IMR-90 (cell line): ENCODE results near the gene SURF1. TPM values are rescaled to one million over a fixed set of nuclear protein-coding genes. Genes with fewer than 3 reads are reported as not detected.

Experiments
- ATAC-seq: fragments of 200-7000 bp; cut with Tn5 transposase; 2 replicates; pipeline ENCODE4 v1.9.1; 2020; ENCODE audit warnings: low read depth, mild to moderate bottlenecking, moderate library complexity
- BruUV-seq: library from RNA; stranded (reverse); fragments of 400-500 nt; replicated peaks from 2 replicates; lab custom pipeline; 2021; lab: Mats Ljungman, UMichigan
- CTCF ChIA-PET: fragments of 300-600 bp; formaldehyde crosslinking; extraction: SDS; loops from one replicate; lab custom pipeline; 2021; ENCODE audit warnings: antibody characterized with exemption; lab: Yijun Ruan, JAX
- POLR2A ChIA-PET: fragments of 300-600 bp; sonication (Branson Sonifier 250); formaldehyde crosslinking; loops from one replicate; lab custom pipeline; 2022; ENCODE audit warnings: antibody characterized with exemption; ENCODE audit not compliant: unreplicated experiment; lab: Charles Lee
- DNase-seq: peaks from one replicate; pipeline ENCODE4 v3.0.0; 2013
- H2AFZ ChIP-seq: replicated peaks from 2 replicates; pipeline ENCODE3; 2013; ENCODE audit warnings: low read length, mild to moderate bottlenecking; ENCODE audit not compliant: poor library complexity
- H2AK5ac ChIP-seq: 2 replicates; pipeline ENCODE4 v1.6.1; 2013; ENCODE audit warnings: low read depth, low read length, inconsistent platforms
- H2AK9ac ChIP-seq: replicated peaks from 2 replicates; pipeline ENCODE3; 2013; ENCODE audit warnings: mild to moderate bottlenecking, low read depth, low read length, moderate library complexity; ENCODE audit not compliant: poor library complexity
- H2BK120ac ChIP-seq: 2 replicates; pipeline ENCODE4 v1.6.1; 2013; ENCODE audit warnings: low read depth, low read length, inconsistent platforms
- H2BK15ac ChIP-seq: 3 replicates; pipeline ENCODE4 v1.6.1; 2013; ENCODE audit warnings: low read depth, low read length, inconsistent platforms
- H2BK20ac ChIP-seq: 2 replicates; pipeline ENCODE4 v1.6.1; 2013; ENCODE audit warnings: low read depth, mild to moderate bottlenecking, inconsistent platforms, low read length, moderate library complexity
- H2BK5ac ChIP-seq: 2 replicates; pipeline ENCODE4 v1.6.1; 2013; ENCODE audit warnings: mild to moderate bottlenecking, low read depth, low read length, inconsistent platforms; ENCODE audit not compliant: poor library complexity, severe bottlenecking
- H3K14ac ChIP-seq: replicated peaks from 2 replicates; pipeline ENCODE4 v1.6.1; 2013; ENCODE audit warnings: low read depth, low read length, inconsistent platforms
- H3K18ac ChIP-seq: 2 replicates; pipeline ENCODE4 v1.6.1; 2013; ENCODE audit warnings: low read depth, low read length, control low read depth
- H3K23ac ChIP-seq: 2 replicates; pipeline ENCODE4 v1.6.1; 2013; ENCODE audit warnings: low read depth, low read length, inconsistent platforms
- H3K27ac ChIP-seq: 2 replicates; pipeline ENCODE4 v1.5.1; 2013; ENCODE audit warnings: mild to moderate bottlenecking, control low read depth, low read length; ENCODE audit not compliant: insufficient read depth
- H3K27me3 ChIP-seq: 2 replicates; pipeline ENCODE4 v1.6.1; 2013; ENCODE audit warnings: low read length; ENCODE audit not compliant: control insufficient read depth, insufficient read depth
- H3K36me3 ChIP-seq: 2 replicates; pipeline ENCODE4 v1.6.1; 2013; ENCODE audit warnings: low read length, mixed read lengths; ENCODE audit not compliant: control insufficient read depth, insufficient read depth
- H3K4ac ChIP-seq: 2 replicates; pipeline ENCODE4 v1.6.1; 2013; ENCODE audit warnings: low read depth, low read length, inconsistent platforms
- H3K4me1 ChIP-seq: 2 replicates; pipeline ENCODE4 v1.6.1; 2013; ENCODE audit warnings: low read length, mixed read lengths; ENCODE audit not compliant: control insufficient read depth, insufficient read depth
- H3K4me2 ChIP-seq: 2 replicates; pipeline ENCODE4 v1.6.1; 2013; ENCODE audit warnings: low read depth, mild to moderate bottlenecking, control low read depth, low read length, moderate library complexity
- H3K4me3 ChIP-seq: 2 replicates; pipeline ENCODE4 v1.5.1; 2013; ENCODE audit warnings: low read depth, mild to moderate bottlenecking, control low read depth, low read length, moderate library complexity; ENCODE audit not compliant: insufficient read depth
- H3K56ac ChIP-seq: 2 replicates; pipeline ENCODE4 v1.6.1; 2013; ENCODE audit warnings: low read length, inconsistent platforms; ENCODE audit not compliant: insufficient read depth; ENCODE audit errors: extremely low read depth
- H3K79me1 ChIP-seq, 2 experiments: 2 replicates each; pipeline ENCODE4 v1.6.1; 2013; ENCODE audit warnings: low read length in 2 of 2, inconsistent platforms in 1 of 2, low read depth in 1 of 2
- H3K9ac ChIP-seq: 2 replicates; pipeline ENCODE4 v1.6.1; 2013; ENCODE audit warnings: low read depth, low read length, control low read depth
- H3K9me1 ChIP-seq: 2 replicates; pipeline ENCODE4 v1.6.1; 2013; ENCODE audit warnings: low read length, inconsistent platforms; ENCODE audit not compliant: insufficient read depth
- H3K9me3 ChIP-seq: 2 replicates; pipeline ENCODE4 v1.6.1; 2013; ENCODE audit warnings: low read length; ENCODE audit not compliant: control insufficient read depth, insufficient read depth
- H4K20me1 ChIP-seq: 2 replicates; pipeline ENCODE4 v1.6.1; 2013; ENCODE audit warnings: low read length, inconsistent platforms; ENCODE audit not compliant: insufficient read depth
- H4K5ac ChIP-seq: 2 replicates; pipeline ENCODE4 v1.6.1; 2013; ENCODE audit warnings: mild to moderate bottlenecking, low read depth, low read length, control low read depth
- H4K8ac ChIP-seq, 2 experiments: 2 replicates each; pipeline ENCODE4 v1.6.1; 2013; ENCODE audit warnings: low read depth in 2 of 2, low read length in 2 of 2, control low read depth in 1 of 2, inconsistent platforms in 1 of 2
- H4K91ac ChIP-seq: 2 replicates; pipeline ENCODE4 v1.6.1; 2013; ENCODE audit warnings: low read depth, low read length, inconsistent platforms; ENCODE audit not compliant: insufficient read depth
- BHLHE40 ChIP-seq: fragments of 150-350 bp; IDR thresholded peaks from 2 replicates; pipeline ENCODE4 v1.6.1; 2016; ENCODE audit warnings: mild to moderate bottlenecking, low read depth, low read length
- CEBPB ChIP-seq: IDR thresholded peaks from 2 replicates; pipeline ENCODE4 v1.6.1; 2012; ENCODE audit warnings: low read depth, low read length, improper control_type of control experiment
- CHD1 ChIP-seq: IDR thresholded peaks from 2 replicates; pipeline ENCODE4 v1.6.1; 2012; ENCODE audit warnings: low read depth, low read length, improper control_type of control experiment
- ELK1 ChIP-seq: fragments of 150-350 bp; IDR thresholded peaks from 2 replicates; pipeline ENCODE4 v1.6.1; 2016; ENCODE audit warnings: low read depth, mild to moderate bottlenecking, low read length, moderate library complexity, borderline replicate concordance
- FOS ChIP-seq: fragments of 150-350 bp; IDR thresholded peaks from 2 replicates; pipeline ENCODE4 v1.6.1; 2016; ENCODE audit warnings: low read depth, low read length
- MAZ ChIP-seq: IDR thresholded peaks from 2 replicates; pipeline ENCODE4 v1.6.1; 2012; ENCODE audit warnings: low read depth, mild to moderate bottlenecking, low read length, improper control_type of control experiment, moderate library complexity, borderline replicate concordance
- MXI1 ChIP-seq: IDR thresholded peaks from 2 replicates; pipeline ENCODE4 v1.6.1; 2012; ENCODE audit warnings: low read depth, mild to moderate bottlenecking, low read length, moderate library complexity, borderline replicate concordance
- NFE2L2 ChIP-seq: fragments of 150-350 bp; IDR thresholded peaks from 2 replicates; pipeline ENCODE4 v1.6.1; 2016; ENCODE audit warnings: low read depth, mild to moderate bottlenecking, low read length
- POLR2A ChIP-seq: IDR thresholded peaks from 2 replicates; pipeline ENCODE4 v1.6.1; 2012; ENCODE audit warnings: mild to moderate bottlenecking, low read depth, low read length
- RAD21 ChIP-seq: IDR thresholded peaks from 2 replicates; pipeline ENCODE4 v1.6.1; 2012; ENCODE audit warnings: low read length, improper control_type of control experiment
- RCOR1 ChIP-seq: IDR thresholded peaks from 2 replicates; pipeline ENCODE4 v1.6.1; 2012; ENCODE audit warnings: mild to moderate bottlenecking, low read length, improper control_type of control experiment; ENCODE audit not compliant: insufficient replicate concordance
- USF2 ChIP-seq: fragments of 150-350 bp; IDR thresholded peaks from 2 replicates; pipeline ENCODE4 v1.6.1; 2017; ENCODE audit warnings: mild to moderate bottlenecking, antibody characterized with exemption, low read length, low read depth
- WGBS, 2 experiments: methylation state at CpG; one replicate each; pipeline versions ENCODE4 v1.1.5 to v1.1.7; 2013; ENCODE audit warnings: missing lambda C conversion rate in 2 of 2; ENCODE audit not compliant: insufficient read length in 1 of 2; ENCODE audit errors: extremely low coverage in 2 of 2; 5-methylcytosine and 5-hydroxymethylcytosine counted together
- dilution Hi-C: fragments of 300-500 bp; cut with HindIII; formaldehyde crosslinking; loops from one replicate; pipeline ENCODE4 v1.14.3; 2018; ENCODE audit warnings: low sequenced_read_pairs; ENCODE audit not compliant: unreplicated experiment
- in situ Hi-C: fragments of 300-500 bp; cut with MboI; formaldehyde crosslinking; loops from 3 replicates; pipeline ENCODE4 v1.14.3; 2019; ENCODE audit warnings: low sequenced_read_pairs, inconsistent platforms, mixed read lengths
- intact Hi-C: fragments of 100-400 bp; cut with micrococcal nuclease; formaldehyde crosslinking; loops from 2 replicates; pipeline ENCODE4 v1.10.0; 2022
- polyA plus RNA-seq, 3 experiments: library from polyadenylated mRNA; depleted of rRNA; stranded (reverse); fragments of >200 nt; gene quantifications; 2 replicates each; pipeline ENCODE4 v1.2.3, GENCODE V29; 2012; ENCODE audit warnings: low replicate concordance in 1 of 3
- total RNA-seq: library from RNA; depleted of rRNA; stranded (reverse); fragments of >200 nt; gene quantifications from 2 replicates; pipeline ENCODE4 v1.2.3, GENCODE V29; 2012

SURF1 gene
- total and polyA plus RNA-seq, 2 of the 4 experiments (the other 2 are of a cell fraction) = 15.1 to 24.5 TPM

- Histone ChIP-seq H2AK5ac (peak within 1 kb of the TSS; percentile 97), H2BK20ac (no peak within 1 kb of the TSS), H3K27ac (peak within 1 kb of the TSS; percentile 81), H3K18ac (no peak within 1 kb of the TSS), H3K4me3 (peak within 1 kb of the TSS; percentile 88), H2BK5ac (peak within 1 kb of the TSS; percentile 38), H3K9me3 (no peaks in the 10 kb centered on the region), H3K9me1 (peaks cover 10% of the 10 kb centered on the region; the same call in 1 of the 2 replicates), H2AK9ac (peak within 1 kb of the TSS; percentile 95), H4K8ac (peak within 1 kb of the TSS; percentile 98 to 100), H4K91ac (peak within 1 kb of the TSS; percentile 64), H3K36me3 (peaks cover 50% of the 10 kb centered on the region), H2BK15ac (no peak within 1 kb of the TSS), H3K56ac (peak within 1 kb of the TSS; percentile 13; the same call in 1 of the 2 replicates), H3K23ac (peak within 1 kb of the TSS; percentile 83), H3K4me1 (no peaks in the 10 kb centered on the region), H3K79me1 (peaks cover 17 to 34% of the 10 kb centered on the region in 2 experiments), H3K27me3 (no peaks in the 10 kb centered on the region), H2AFZ (peak within 1 kb of the TSS; percentile 95), H2BK120ac (no peak within 1 kb of the TSS), H3K14ac (peak within 1 kb of the TSS; percentile 85), H4K5ac (peak within 1 kb of the TSS; percentile 67), H3K4me2 (peak within 1 kb of the TSS; percentile 95), H3K9ac (peak within 1 kb of the TSS; percentile 82), H3K4ac (peak within 1 kb of the TSS; percentile 87), H4K20me1 (no peaks in the 10 kb centered on the region)
- intact Hi-C loops = no loop called here
- DNase-seq = peak; percentile 81
- ATAC-seq = peak; percentile 98
- TF ChIP-seq FOS = no peak
- peak; percentile 97 for TF ChIP-seq MAZ
- 0 out of 2 replicates have a peak, but pooled peaks have one; percentile 38 for TF ChIP-seq POLR2A
- TF ChIP-seq MXI1 = peak; percentile 86
- no peak for TF ChIP-seq RCOR1
- no peak for TF ChIP-seq CHD1
- no peak for TF ChIP-seq RAD21
- no peak for TF ChIP-seq CEBPB
- TF ChIP-seq NFE2L2 = 0 out of 2 replicates have a peak, but pooled peaks have one; percentile 3
- 0 out of 2 replicates have a peak, but pooled peaks have one; percentile 17 for TF ChIP-seq USF2
- TF ChIP-seq ELK1 = peak; percentile 76; the same call in 1 of the 2 replicates
- peak; percentile 100 for TF ChIP-seq BHLHE40
- CTCF ChIA-PET = no interaction called here
- no TSS peak for BruUV-seq
- in situ Hi-C loops = no loop called here
- 1% methylated on average over 35 of the region's 70 CpGs; no CpG with 5 or more reads in 1 of the 2 experiments for WGBS, 2 experiments
- POLR2A ChIA-PET = interaction anchor here (0.6 kb wide), 1 partner anchor 11 kb away, joined by 3 read pairs; no protein-coding TSS in a partner anchor
- dilution Hi-C loops = no loop called here
These were observed 20.1 kb downstream of the SURF1 start, which contains the start of gene SURF6 for GRCh38 chr9:133335924-133336811. Gene SURF6 (minus strand): TSS chr9:133336188. CDS start chr9:133336132, 56 bp downstream.
